ENCODE data around the gene ZBTB48.
A peak's percentile ranks its signal among the peaks of the same experiment; 100 is the strongest.

Gene ZBTB48

DNA sequence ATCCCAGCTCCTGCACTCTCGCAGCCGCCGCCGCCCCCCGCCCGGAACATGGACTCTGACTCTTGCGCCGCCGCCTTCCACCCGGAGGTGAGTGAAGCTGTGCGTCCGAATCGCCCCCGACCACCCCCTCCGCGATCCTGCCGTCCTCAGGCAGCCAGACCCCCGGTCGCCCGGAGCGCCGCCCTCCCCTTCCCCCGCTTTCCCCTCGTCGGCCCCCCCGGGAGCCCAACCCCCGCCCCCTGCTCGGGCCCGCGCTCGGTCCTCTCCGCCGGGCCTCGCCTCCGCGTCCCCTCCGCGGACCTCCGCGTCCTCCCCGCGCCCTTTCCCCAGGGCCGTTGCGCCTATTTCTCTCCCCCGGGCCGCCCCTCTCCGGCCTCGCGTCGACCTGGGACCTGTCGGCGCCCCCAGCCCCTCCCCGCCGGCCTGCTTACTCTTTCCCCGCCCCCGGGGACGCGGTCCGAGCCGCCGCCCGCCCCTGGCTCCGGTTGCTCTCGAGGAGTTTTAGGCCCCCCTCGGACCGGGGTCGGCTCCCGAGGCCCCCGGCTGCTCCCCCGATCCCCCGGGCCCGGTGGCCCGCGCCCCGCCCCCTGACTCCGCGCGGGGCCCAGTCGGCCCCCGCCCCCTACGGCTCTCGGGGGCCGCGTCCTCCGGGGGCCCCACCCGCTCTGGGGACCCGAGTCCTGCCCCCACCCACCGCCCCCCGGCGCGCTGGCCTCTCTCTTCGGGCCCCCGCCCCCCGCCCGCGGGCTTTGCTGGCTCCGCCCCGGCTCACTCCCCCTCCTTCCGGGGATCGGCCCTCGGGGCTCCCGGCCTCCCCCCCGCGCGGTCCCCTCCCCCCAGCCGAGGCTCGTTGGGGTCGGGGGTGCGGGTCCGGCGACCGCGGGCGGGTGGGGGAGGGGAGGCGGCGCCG lies 34.5 kb downstream of the ZBTB48 start:
- peak; percentile 30 to 59 for DNase-seq

GRCh38 chr1:6614929-6615785 lies 35.4 kb downstream of the ZBTB48 start:
- DNase-seq = no peak

- DNase-seq = no peak
These were observed 39.3 kb downstream of the ZBTB48 start for GRCh38 chr1:6619045-6619444.

- no peak for DNase-seq
These were observed 41.9 kb downstream of the ZBTB48 start for GRCh38 chr1:6621429-6622391.

- no peak for DNase-seq
These were observed 42.8 kb downstream of the ZBTB48 start for GRCh38 chr1:6622396-6623152.

- no peak for DNase-seq
These were observed 43.6 kb downstream of the ZBTB48 start for GRCh38 chr1:6623269-6623965.

DNA sequence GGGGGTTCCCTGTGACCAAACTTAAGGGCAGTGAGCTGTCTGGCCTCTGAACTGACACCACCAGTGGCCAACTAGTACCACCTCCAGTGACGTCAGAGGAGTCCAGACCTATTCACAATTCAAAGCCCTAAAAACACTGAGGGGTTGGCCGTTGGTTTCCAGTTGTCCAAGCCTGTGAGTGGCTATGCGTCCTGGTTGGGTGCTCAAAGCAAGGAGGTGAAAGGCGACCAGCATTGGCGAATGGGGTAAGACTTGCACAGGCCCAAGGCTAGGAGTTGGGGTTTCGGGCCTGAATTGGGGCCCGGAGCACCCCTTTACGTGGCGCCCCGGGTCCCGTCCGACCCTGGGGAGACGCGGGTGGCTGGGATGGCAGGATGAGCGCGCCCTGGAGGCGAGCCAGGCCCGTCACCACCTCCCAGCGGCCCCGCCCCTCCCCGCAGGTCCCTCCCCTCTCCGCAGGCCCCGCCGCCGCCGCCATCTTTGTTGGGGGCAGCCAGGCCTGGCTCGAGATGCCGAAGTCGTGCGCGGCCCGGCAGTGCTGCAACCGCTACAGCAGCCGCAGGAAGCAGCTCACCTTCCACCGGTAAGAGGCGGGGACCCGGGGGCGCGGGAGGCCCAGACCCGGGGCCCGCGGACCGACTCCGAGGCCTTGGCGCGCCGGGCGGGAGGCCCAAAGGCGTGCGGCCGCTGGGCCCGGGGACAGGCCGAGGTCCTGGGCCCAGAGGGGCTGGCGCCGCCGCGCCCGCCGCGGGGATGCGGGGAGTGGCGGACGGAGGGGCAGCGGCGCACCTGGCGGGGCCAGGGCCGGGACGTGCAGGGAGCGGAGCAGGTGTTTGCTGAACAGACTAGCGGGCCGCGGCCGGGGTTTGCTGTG lies 45.2 kb downstream of the ZBTB48 start, which contains the start of gene THAP3:
Gene THAP3 (plus strand): TSS at position 159 of the 874 bp plus-strand sequence. CDS start 351 bp downstream, at position 510.
- DNase-seq = peak; percentile 88 to 92

DNA sequence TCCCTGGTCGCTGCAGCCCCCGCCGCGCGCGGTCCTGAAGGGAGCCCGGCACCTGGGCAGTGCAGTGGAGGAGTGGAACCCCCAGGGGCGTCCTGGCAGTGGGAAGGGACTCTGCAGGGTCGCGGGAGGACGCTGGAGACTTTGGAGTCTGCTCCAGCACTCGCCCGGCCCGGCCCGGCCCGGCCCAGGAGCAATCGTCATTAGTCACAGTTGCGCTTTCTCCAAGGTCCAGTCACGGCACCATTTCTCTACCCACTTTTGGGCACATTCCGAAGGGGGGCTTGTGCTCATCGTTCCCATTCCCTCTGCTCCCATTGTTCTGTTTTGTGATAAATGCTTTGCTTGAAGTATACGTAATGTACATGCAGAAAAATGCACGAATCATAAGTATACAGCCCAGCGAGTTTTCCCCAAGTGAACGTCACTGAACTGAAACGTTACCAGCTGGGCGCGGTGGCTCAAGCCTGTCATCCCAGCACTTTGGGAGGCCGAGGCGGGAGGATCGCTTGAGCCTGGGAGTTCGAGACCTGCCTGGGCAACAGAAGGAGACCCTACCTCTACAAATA lies 45.9 kb downstream of the ZBTB48 start:
- DNase-seq = no peak

GRCh38 chr1:6627031-6627430 lies 47.2 kb downstream of the ZBTB48 start:
- DNase-seq = no peak

- DNase-seq = no peak
These were observed 48.2 kb downstream of the ZBTB48 start for GRCh38 chr1:6627841-6628545.

- no peak for DNase-seq
These were observed 49.2 kb downstream of the ZBTB48 start for GRCh38 chr1:6628971-6629479.

- no peak for DNase-seq
These were observed 50.2 kb downstream of the ZBTB48 start for GRCh38 chr1:6630027-6630426.

DNA sequence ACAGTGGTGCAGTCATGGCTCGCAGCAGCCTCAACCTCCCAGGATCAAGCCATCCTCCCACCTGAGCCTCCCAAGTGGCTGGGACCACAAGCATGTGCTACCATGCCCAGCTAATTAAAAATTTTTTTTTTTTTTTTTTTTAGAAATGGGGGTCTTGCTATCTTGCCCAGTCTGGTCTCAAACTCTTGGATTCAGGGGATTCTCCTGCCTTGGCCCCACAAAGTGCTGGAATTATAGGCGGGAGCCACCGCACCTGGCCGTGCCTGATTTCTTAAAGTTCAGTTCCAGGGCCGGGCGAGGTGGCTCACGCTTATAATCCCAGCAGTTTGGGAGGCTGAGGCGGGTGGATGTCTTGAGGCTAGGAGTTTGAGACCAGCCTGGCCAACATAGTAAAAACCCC lies 51.3 kb downstream of the ZBTB48 start:
- no peak for DNase-seq

DNA sequence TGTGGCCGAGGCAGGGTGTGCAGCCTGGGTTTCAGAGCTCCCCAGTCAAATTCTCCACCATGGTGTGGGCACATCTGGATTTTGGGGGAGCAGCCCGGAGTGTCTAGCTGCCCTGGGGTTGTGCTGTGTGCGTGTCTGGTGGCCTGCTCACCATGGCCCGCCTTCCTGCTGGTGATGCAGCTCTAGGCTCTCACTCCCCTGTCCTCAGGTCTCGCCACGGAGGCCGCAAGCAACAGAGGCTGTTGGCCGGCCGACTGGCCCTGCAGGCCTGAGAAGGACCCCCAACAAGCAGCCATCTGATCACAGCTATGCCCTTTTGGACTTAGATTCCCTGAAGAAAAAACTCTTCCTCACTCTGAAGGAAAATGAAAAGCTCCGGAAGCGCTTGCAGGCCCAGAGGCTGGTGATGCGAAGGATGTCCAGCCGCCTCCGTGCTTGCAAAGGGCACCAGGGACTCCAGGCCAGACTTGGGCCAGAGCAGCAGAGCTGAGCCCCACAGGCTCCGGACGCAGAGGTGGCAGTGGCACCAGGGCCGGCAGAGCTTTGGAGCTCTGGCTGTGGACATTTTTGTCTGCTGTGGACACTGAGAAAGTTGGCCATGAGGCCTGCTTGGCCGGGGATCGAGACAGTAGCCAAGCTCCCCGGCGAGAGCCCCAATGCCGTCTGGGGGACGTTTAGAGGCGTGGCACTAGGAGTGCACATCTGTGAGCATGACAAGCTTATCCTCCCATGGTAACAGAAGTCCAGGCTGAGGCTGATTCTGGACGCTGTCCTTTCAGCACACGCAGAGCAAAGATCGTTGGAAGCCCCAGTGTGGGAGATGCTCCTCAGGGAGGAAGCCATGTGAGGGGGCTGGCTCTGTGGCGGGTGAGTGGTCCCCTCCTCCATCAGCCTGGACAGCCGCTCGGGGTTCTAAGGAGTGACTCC lies 53.1 kb downstream of the ZBTB48 start:
- DNase-seq = no peak

DNA sequence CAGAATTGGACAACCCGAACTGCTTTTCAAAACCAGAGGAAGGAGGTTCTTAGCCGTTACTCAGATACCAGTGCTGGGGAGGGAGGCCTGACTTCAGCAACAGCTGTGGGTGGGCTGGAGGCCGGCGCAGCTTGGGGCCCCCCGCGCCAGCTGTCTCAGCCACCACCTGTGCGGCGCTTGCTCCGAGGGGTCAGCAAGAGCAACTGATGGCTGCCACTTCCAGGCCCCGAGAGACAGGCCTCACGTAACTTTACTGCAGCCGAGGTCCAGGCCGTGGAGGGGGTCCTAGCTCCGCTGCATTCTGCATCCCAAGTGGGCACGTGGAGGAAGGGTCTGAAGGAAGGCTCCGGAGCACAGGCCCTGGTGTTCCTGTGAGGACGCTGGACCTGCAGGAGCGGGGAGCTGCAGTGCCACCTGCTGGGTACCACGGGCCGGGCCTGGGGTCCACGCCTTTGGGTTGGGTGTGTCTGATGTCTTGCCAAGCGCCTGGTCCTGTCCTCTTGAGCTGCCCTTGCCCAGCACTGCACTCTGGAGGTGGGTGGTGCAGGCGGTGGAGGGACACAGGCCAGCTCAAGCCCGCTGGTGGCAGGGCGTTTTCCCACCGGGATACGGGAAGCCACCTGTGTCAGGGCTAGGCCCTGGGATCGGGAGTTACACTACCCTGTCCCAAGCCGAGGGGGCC lies 54.7 kb downstream of the ZBTB48 start:
- DNase-seq = peak; percentile 41 to 44

- no peak for DNase-seq
These were observed 55.5 kb downstream of the ZBTB48 start for GRCh38 chr1:6635161-6635909.

Measured in CD4-positive, alpha-beta T cell treated with Interleukin-4 for 1 hour (primary cell).